ENCODE results near the gene ARRDC2. TPM values are rescaled to one million over a fixed set of nuclear protein-coding genes. Genes with fewer than 3 reads are reported as not detected.
A peak's percentile ranks its signal among the peaks of the same experiment; 100 is the strongest.

ARRDC2 gene
- total and polyA plus RNA-seq, 9 donors: 6.8 to 22.8 (median 12.6) TPM

DNA sequence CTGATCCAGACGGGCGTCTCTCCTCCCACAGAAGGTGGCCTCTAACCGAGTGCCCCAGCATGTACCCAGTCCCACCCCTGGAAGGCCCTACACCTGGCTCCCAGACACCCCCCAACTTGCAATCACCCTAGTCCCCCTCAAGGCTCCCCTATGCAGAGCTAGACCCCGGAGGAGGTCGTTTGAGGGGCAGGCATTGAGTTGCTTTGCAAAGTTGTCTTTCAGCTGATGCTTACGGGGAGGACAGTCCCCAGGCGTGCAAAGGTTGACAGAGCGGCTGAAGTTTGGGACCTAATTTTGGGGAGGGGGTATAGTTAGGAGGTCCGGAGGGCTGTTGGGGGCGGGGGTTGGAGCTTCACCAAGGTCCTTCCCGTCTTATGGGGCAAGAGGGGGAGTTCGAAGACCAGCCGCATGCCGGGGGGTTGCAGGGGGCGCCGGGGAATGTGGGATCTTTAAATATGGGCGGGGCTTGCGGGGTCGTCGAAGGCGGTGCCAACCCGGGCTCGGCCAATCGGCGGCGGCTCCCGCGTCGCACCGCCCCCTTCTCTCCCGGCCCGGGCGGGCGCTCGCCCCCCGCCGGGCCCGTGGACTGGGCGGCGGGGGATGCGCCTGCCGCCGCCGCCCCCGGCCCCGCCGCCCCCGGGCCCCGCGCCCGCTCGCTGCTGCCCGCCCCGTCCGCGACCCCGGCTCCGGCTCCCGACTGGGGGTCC lies 41.3 kb upstream of the ARRDC2 start, which contains the start of gene KCNN1:
Gene KCNN1 (plus strand): TSS at position 558 of the 707 bp plus-strand sequence. CDS start 6,782 bp downstream, outside the sequence.
- intact Hi-C loops (cut with DNase I): no loop called here
- Histone ChIP-seq H3K4me3 (no peak within 1 kb of the TSS), H3K27me3 (no peaks in the 10 kb centered on the region), H3K9me3 (no peaks in the 10 kb centered on the region), H3K4me1 (ENCODE audit: insufficient read depth) (peaks cover 3% of the 10 kb centered on the region), H3K36me3 (no peaks in the 10 kb centered on the region), H3K27ac (no peak within 1 kb of the TSS)
- WGBS, 3 donors: 2 to 20% (median 4%) methylated on average over 8 to 57 of the region's 59 CpGs
- DNase-seq: peak in 1 of 5 donors; percentile 51
- no peak for TF ChIP-seq EP300 (IDR thresholded peaks at IDR 0.05)
- TF ChIP-seq, protein P1, sequence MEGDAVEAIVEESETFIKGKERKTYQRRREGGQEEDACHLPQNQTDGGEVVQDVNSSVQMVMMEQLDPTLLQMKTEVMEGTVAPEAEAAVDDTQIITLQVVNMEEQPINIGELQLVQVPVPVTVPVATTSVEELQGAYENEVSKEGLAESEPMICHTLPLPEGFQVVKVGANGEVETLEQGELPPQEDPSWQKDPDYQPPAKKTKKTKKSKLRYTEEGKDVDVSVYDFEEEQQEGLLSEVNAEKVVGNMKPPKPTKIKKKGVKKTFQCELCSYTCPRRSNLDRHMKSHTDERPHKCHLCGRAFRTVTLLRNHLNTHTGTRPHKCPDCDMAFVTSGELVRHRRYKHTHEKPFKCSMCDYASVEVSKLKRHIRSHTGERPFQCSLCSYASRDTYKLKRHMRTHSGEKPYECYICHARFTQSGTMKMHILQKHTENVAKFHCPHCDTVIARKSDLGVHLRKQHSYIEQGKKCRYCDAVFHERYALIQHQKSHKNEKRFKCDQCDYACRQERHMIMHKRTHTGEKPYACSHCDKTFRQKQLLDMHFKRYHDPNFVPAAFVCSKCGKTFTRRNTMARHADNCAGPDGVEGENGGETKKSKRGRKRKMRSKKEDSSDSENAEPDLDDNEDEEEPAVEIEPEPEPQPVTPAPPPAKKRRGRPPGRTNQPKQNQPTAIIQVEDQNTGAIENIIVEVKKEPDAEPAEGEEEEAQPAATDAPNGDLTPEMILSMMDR (IDR thresholded peaks at IDR 0.05): no peak

DNA sequence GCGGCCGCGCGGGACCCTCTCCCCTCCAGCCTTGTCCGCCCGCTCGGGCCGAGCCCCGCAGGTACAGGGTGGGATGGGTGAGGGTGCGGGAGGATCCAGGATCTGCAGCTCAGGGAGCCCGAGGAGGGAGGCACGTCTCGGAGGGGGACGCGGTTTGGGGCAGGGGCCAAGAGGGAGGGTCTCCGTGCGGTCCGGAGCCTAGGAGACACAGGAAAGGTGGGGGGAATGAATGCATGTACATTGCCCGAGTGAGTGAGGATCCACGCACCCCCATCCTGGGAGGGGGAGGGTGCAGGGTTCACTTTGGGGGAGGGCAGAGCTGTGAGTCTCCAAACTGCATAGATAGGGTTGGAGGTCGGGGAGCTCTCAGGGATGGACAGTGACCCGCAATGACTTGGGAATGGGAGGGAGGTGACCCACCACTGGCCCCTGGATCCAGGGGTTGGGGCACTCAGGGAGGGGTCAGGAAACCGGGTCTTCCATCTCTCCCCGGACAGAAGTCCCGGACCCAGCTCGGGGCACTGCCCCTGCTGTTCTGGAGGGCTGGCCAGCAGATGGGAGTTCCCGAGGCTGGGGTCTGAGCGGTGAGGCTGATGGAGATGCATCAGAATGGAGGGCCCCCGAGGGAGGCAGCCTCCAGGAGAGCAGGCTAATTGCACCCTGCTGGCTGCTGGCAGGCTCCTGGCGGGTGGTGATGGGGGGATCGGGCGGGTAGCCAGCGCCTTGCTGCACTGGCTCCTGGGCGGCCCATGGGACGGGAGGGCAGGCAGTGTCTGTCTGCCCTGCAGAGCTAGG lies 40.5 kb upstream of the ARRDC2 start:
- no peak overlapping the region for H3K4me3 ChIP-seq
- TF ChIP-seq EP300 (IDR thresholded peaks at IDR 0.05): no peak
- TF ChIP-seq POLR2A (IDR thresholded peaks at IDR 0.05): no peak
- TF ChIP-seq, protein P1 (IDR thresholded peaks at IDR 0.05): no peak
- intact Hi-C loops (cut with DNase I): no loop called here
- no peak for DNase-seq
- 10 to 15% (median 14%) methylated on average over 30 to 35 of the region's 35 CpGs for WGBS, 3 donors
- no peaks in the 10 kb centered on the region for H3K27me3 ChIP-seq
- H3K27ac ChIP-seq: no peak overlapping the region
- no peaks in the 10 kb centered on the region for H3K9me3 ChIP-seq
- H3K4me1 ChIP-seq (ENCODE audit: insufficient read depth): peaks cover 3% of the 10 kb centered on the region
- no peaks in the 10 kb centered on the region for H3K36me3 ChIP-seq

DNA sequence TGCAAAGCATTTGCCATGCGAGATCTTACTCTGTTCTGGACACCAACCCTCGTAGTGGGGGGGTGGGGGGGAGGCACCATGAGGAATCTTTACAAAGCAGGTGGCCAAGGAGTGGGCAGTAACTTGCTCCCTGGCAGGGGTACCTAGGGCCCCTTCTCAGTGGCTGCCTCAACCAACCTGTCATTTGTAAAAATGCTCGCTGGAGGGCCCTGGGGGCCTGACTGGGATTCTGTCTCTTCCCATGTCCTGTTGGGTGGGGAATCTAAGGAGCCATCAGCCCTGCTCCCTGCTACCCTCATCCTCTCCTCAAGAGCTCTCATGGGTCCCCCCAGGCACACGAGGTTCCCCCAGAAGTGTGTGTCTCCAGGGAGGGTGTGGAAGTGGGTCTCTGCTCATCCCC lies 39.6 kb upstream of the ARRDC2 start:
- no peaks in the 10 kb centered on the region for H3K9me3 ChIP-seq
- 66 to 79% (median 77%) methylated on average over 4 of the region's 4 CpGs for WGBS, 3 donors
- intact Hi-C loops (cut with DNase I): no loop called here
- H3K4me1 ChIP-seq (ENCODE audit: insufficient read depth): peaks cover 3% of the 10 kb centered on the region
- no peak for TF ChIP-seq POLR2A (IDR thresholded peaks at IDR 0.05)
- TF ChIP-seq, protein P1 (IDR thresholded peaks at IDR 0.05): no peak
- TF ChIP-seq EP300 (IDR thresholded peaks at IDR 0.05): no peak
- no peak overlapping the region for H3K27ac ChIP-seq
- H3K36me3 ChIP-seq: no peaks in the 10 kb centered on the region
- no peaks in the 10 kb centered on the region for H3K27me3 ChIP-seq
- no peak for DNase-seq
- H3K4me3 ChIP-seq: no peak overlapping the region

DNA sequence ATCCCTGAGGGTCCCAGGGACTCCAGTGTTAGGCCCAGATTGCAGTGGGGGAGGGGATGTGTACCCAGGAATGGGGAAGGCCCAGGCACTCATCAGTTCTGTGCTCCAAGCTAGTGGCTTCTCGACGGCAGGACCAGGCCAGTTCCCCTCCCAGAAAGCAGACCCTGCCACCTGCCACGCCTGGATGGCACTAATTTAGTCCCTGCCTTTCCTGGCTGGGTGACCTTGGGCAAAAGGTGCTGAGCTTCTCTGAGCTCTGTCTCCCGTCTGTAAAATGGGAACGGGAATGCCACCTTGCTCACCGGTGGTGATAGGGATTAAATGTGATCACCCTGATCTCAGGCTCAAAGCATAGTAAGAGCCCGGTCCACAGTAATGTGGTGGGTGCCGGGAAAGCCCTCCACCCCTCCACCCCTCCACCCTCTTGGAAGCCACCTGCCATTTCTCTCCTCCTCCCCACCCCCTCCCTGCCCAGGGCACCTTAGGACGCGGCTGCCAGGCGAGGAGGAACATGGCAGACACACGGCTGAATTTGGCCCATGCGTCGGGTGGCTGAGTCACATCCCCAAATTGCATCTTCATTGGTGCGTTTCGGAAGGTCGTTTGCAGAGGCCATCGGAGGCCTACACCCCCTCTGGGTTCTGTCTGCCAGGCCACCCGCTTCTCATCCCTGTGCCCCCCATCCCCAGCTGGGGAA lies 38.7 kb upstream of the ARRDC2 start:
- Histone ChIP-seq H3K4me3 (no peak overlapping the region), H3K36me3 (no peaks in the 10 kb centered on the region), H3K9me3 (no peaks in the 10 kb centered on the region), H3K27ac (no peak overlapping the region), H3K27me3 (no peaks in the 10 kb centered on the region), H3K4me1 (ENCODE audit: insufficient read depth) (peaks cover 3% of the 10 kb centered on the region)
- 83 to 89% (median 85%) methylated on average over 18 to 19 of the region's 19 CpGs for WGBS, 3 donors
- TF ChIP-seq POLR2A (IDR thresholded peaks at IDR 0.05): no peak
- TF ChIP-seq, protein P1 (IDR thresholded peaks at IDR 0.05): no peak
- no peak for TF ChIP-seq EP300 (IDR thresholded peaks at IDR 0.05)
- DNase-seq: no peak
- intact Hi-C loops (cut with DNase I): no loop called here

All from ovary (tissue), 9 donors.